Choroid plexus epithelial cell (primary cell): Measurements from ENCODE around the gene TNPO2.
A peak's percentile ranks its signal among the peaks of the same experiment; 100 is the strongest.

Experiments used
- DNase-seq: peaks from one replicate; pipeline ENCODE4 v3.0.0-alpha.2; 2010; ENCODE audit warnings: low read depth
- H3K4me3 ChIP-seq: 2 replicates; pipeline ENCODE4 v1.5.1; 2011; ENCODE audit warnings: low read depth, mild to moderate bottlenecking, control low read depth, low read length, moderate library complexity
- CTCF ChIP-seq: conservative IDR thresholded peaks from 2 replicates; pipeline ENCODE4 v1.5.1; 2011; ENCODE audit warnings: low read depth, mild to moderate bottlenecking, control low read depth, inconsistent platforms, low read length, moderate library complexity

The TNPO2 gene

GRCh38 chr19:12667731-12668302 is 55.9 kb downstream of the TNPO2 start:
- H3K4me3 ChIP-seq = no peak overlapping the region
- no peak for DNase-seq
- no peak for TF ChIP-seq CTCF

DNA sequence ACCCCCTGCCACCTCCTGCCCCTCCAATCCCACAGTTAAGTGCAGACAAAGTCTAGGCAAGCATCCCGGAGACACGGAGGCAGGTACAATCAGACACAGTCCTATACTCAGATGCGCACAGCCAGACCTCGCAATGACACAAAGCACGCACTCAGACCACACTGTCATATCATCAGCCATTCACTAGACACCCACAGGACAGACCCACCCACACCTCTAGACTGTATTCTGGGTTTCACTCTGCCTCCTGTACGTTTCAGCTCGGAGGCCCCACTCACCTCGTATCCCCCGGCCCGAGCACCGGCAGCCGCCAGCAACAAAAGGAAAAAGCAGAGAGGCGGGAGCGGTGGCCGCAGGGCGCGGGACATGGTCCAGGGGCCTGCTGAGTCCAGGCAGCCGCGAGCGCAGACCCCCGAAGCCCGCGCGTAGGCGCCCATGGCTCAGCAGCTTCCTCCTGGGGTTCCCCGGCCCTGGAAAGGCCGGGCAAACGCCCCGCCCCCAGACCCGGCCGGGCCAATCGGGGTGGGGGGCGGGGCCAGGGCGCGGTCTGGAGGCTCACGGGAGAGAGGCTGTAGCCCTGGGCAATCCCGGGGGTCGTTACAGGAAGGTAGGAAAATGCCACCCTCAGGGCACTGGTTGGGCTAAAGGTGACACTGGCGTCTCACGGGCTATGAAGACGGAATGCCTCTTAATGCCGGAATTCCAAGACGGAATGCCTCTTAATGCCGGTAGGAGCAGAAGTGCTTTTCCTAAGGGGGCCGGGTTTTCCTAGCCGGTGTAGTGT is 57.3 kb downstream of the TNPO2 start, which contains the start of the genes MAN2B1 and WDR83:
TSS of gene MAN2B1 (minus strand) at position 478 of the 784 bp plus-strand sequence. CDS start at position 437, 41 bp downstream.
TSS of gene WDR83 (plus strand) at position 543 of the 784 bp plus-strand sequence. CDS start 2,984 bp downstream, outside the sequence.
- TF ChIP-seq CTCF = no peak
- DNase-seq = peak; percentile 70
- H3K4me3 ChIP-seq = peak within 1 kb of the TSS; percentile 84

GRCh38 chr19:12665671-12666264 is 58.0 kb downstream of the TNPO2 start:
- no peak for DNase-seq
- no peak for TF ChIP-seq CTCF
- peak overlapping the region; percentile 84 for H3K4me3 ChIP-seq

GRCh38 chr19:12665281-12665573 is 58.5 kb downstream of the TNPO2 start:
- H3K4me3 ChIP-seq = no peak overlapping the region
- no peak for TF ChIP-seq CTCF
- DNase-seq = no peak

DNA sequence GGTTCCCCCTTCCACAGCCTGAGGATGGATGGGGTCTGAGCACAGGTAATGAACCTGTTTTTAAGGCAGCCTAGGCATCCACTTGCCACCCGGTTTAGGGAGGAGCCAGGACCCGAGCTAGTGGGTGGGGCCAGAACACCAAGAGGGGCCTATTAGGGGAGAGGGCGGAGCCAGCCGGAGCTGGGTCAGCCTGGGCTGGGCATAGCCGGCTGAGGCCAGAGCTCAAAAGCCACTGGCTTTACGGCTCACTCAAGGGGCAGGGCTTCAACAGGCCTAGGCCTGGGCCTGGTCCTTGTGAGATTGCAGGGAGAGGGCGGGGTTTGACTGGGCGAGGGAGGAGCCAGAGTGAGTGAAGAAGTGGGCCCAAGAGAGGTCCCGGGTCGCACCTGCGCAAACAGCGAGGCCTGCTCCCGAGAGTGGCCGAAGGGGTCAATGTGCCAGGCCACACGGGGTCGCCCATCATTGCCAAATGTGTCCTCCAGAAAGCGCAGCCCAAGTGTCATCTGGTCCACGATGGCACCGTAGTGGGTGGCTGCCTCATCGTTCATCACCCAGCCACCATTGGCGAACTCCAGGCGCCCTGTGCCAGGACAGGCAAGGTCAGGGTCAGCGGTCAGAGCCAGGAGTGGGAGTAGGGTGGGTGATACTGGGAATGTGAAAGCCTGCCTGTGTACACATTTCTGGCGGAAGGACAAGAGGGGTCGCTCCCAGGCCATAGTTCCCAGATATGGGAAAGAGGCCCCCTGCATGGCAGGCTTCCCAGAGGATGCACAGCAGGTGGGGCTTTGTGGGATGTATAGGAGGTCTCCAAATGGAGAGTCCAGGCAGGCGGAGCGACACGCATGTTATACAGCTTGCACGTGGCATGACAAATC is 59.1 kb downstream of the TNPO2 start:
- TF ChIP-seq CTCF = no peak
- no peak overlapping the region for H3K4me3 ChIP-seq
- no peak for DNase-seq

DNA sequence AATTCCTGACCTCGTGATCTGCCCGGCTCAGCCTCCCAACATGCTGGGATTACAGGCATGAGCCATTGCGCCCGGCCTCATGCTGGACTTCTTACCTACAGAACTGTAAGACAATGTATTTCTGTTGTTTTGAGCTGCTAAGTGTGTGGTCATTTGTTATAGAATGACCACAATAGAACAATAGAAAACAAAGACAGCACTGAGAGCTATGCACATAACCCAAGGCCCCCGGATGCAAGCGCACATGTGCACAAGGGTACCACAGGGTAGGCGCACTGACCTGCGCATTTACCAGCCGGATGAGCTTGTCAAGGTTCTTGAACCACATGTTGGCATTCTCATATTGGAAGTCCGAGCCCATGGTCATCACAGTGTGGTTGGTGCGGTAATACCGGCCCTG is 62.8 kb downstream of the TNPO2 start:
- H3K4me3 ChIP-seq = no peak overlapping the region
- DNase-seq = no peak
- no peak for TF ChIP-seq CTCF
